DMS53 treated with DMSO at 0.1 percent for 48 hours (cell line): ENCODE data around the gene KLHL28.

Source experiments
- DNase-seq: peaks from one replicate; lab custom pipeline; 2025; ENCODE audit not compliant: unreplicated experiment; lab: John Stamatoyannopoulos, UW

KLHL28 gene

GRCh38 chr14:44960646-44961045 is 1.1 kb downstream of the KLHL28 start:
- DNase-seq = no peak

- DNase-seq = no peak
Observed at GRCh38 chr14:44960146-44960545, 1.6 kb downstream of the KLHL28 start.

GRCh38 chr14:44959538-44959937 is 2.2 kb downstream of the KLHL28 start:
- no peak for DNase-seq

- DNase-seq = no peak
Observed at GRCh38 chr14:44956866-44957265, 4.9 kb downstream of the KLHL28 start.

GRCh38 chr14:44955528-44955927 is 6.2 kb downstream of the KLHL28 start:
- DNase-seq = no peak

GRCh38 chr14:44954750-44955149 is 7.0 kb downstream of the KLHL28 start:
- no peak for DNase-seq

GRCh38 chr14:44952391-44953110 is 9.2 kb downstream of the KLHL28 start:
- no peak for DNase-seq

- no peak for DNase-seq
Observed at GRCh38 chr14:44951051-44951450, 10.7 kb downstream of the KLHL28 start.

- DNase-seq = no peak
Observed at GRCh38 chr14:44945264-44945663, 16.5 kb downstream of the KLHL28 start.

GRCh38 chr14:44944107-44944506 is 17.6 kb downstream of the KLHL28 start:
- no peak for DNase-seq

GRCh38 chr14:44942436-44942835 is 19.3 kb downstream of the KLHL28 start:
- no peak for DNase-seq

- DNase-seq = no peak
Observed at GRCh38 chr14:44941591-44941990, 20.2 kb downstream of the KLHL28 start.

- DNase-seq = no peak
Observed at GRCh38 chr14:44940944-44941343, 20.8 kb downstream of the KLHL28 start.

GRCh38 chr14:44940211-44940610 is 21.5 kb downstream of the KLHL28 start:
- no peak for DNase-seq

- DNase-seq = no peak
Observed at GRCh38 chr14:44937547-44937946, 24.2 kb downstream of the KLHL28 start.

GRCh38 chr14:44935155-44935554 is 26.6 kb downstream of the KLHL28 start:
- DNase-seq = no peak

- no peak for DNase-seq
Observed at GRCh38 chr14:44928793-44929192, 33.0 kb downstream of the KLHL28 start.

GRCh38 chr14:44914849-44915248 is 46.9 kb downstream of the KLHL28 start:
- DNase-seq = no peak

- no peak for DNase-seq
Observed at GRCh38 chr14:44912041-44912869, 49.5 kb downstream of the KLHL28 start.

- DNase-seq = no peak
Observed at GRCh38 chr14:44910821-44911220, 50.9 kb downstream of the KLHL28 start.

- no peak for DNase-seq
Observed at GRCh38 chr14:44901696-44902095, 60.1 kb downstream of the KLHL28 start.

- DNase-seq = no peak
Observed at GRCh38 chr14:44898551-44898950, 63.2 kb downstream of the KLHL28 start.

GRCh38 chr14:44897845-44898151 is 63.9 kb downstream of the KLHL28 start:
- no peak for DNase-seq
